ENCODE data around the gene GPRASP2.

DNA sequence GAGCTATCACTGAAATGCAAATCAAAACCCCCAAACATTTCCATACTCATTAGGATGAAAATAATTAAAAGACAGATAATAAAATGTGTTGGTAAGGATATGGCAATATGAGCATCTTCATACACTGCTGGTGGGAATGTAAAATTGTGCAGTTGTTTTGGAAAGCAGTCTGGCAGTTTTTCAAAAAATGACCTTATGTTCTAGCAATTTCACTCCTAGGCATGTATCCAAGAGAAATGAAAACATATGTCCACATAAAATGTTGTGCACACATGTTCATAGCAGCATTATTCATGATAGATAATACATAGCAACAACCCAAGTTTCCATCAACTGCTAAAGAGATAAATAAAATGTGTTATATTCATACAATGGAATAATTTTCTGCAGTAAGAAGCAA lies 14.8 kb upstream of the GPRASP2 start:
- TF ChIP-seq POLR2AphosphoS5 (IDR thresholded peaks at IDR 0.05): no peak
- TF ChIP-seq POLR2A (IDR thresholded peaks at IDR 0.05): no peak
- TF ChIP-seq, protein P1, sequence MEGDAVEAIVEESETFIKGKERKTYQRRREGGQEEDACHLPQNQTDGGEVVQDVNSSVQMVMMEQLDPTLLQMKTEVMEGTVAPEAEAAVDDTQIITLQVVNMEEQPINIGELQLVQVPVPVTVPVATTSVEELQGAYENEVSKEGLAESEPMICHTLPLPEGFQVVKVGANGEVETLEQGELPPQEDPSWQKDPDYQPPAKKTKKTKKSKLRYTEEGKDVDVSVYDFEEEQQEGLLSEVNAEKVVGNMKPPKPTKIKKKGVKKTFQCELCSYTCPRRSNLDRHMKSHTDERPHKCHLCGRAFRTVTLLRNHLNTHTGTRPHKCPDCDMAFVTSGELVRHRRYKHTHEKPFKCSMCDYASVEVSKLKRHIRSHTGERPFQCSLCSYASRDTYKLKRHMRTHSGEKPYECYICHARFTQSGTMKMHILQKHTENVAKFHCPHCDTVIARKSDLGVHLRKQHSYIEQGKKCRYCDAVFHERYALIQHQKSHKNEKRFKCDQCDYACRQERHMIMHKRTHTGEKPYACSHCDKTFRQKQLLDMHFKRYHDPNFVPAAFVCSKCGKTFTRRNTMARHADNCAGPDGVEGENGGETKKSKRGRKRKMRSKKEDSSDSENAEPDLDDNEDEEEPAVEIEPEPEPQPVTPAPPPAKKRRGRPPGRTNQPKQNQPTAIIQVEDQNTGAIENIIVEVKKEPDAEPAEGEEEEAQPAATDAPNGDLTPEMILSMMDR (IDR thresholded peaks at IDR 0.05 in 8 of 11, conservative IDR thresholded peaks at IDR 0.05 in 3 of 11): no peak
